Stimulated activated CD4-positive, alpha-beta T cell treated with anti-CD3 and anti-CD28 coated beads, Interleukin-15, amount 100 ng/mL, for 1 hour (primary cell): ENCODE data around the gene SLC7A6OS.

Source experiments
- DNase-seq, 2 donors: peaks; one replicate each; pipeline ENCODE4 v3.0.0-alpha.2; 2020; ENCODE audit warnings: low read depth in 1 of 2, low spot score in 1 of 2

Gene SLC7A6OS

GRCh38 chr16:68345351-68345810 lies 34.6 kb upstream of the SLC7A6OS start:
- DNase-seq, result no peak

- no peak for DNase-seq
Observed at GRCh38 chr16:68344252-68344651, 33.5 kb upstream of the SLC7A6OS start.

- DNase-seq, result no peak
Observed at GRCh38 chr16:68343137-68343536, 32.4 kb upstream of the SLC7A6OS start.

DNA sequence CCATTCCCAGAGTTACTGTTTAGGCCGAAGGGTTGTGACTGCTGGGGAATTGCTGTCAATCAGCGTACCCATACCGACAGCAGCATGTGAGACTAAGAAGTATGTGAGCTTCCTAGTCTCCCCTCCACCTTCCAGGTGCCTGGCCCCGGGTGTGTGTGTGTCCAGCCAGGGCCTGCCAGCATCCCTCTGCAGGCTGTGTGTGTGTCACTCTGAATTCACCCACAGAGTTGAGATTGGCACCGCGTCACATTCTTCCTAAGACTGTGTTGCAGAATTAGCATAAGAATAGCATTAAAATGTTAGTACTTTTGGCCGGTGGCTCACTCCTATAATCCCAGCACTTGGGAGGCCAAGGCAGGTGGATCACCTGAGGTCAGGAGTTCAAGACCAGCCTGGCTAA lies 31.9 kb upstream of the SLC7A6OS start:
- no peak for DNase-seq

DNA sequence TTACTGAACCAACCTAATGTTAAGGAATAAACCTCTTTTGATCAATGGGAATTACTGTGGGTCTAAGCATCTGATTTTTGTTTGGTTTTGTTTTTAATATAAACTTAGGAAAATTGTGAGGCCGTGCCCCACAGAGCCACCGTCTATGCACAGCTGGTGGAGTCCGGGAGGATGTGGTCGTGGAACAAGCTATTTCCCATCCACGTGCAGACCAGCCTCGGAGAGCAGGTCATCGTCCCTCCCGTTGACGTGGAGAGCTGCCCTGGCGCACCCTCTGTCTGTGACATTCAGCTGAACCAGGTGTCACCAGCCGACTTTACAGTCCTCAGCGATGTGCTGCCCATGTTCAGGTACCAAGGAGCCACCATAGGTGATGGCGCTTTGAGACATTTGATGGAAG lies 28.5 kb upstream of the SLC7A6OS start:
- DNase-seq, result no peak

DNA sequence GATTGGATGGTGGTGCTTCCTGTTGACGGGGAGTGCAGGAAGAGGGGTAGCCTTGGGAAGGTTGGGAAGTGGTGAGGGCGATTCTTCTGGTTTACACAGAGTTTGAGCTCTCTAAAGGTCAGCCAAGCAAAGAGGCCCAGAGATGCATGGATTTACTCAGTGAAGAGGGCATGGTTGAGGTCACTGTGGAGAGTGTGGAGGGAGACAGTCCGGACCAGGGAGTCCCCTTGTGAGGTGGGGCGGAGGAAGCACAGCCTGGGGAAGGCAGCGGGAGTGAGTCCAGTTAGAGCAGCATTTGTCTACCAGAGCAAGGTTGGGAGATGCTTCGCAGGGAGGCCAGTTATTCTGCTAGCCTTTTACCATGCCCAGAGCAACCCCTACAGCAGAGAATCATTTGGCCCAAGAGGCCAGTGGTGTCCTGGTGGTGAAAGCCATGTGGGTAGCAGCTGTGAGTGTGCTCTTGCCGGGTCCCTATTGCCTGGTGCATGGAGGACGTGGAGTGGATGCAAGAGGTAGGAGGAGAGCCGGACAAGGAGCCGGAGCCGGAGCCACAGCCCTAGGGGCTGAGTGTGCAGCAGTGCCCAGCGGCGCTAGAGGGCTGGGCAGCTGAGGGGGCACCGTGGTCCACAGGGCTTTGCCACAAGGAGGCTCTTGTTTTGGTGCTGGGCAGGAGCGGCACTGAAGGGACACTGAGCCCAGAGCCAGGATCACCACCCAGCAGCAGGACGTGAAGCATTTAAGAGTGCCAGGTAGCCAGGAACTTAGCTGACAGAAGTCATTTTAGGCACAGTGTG lies 27.8 kb upstream of the SLC7A6OS start:
- no peak for DNase-seq

GRCh38 chr16:68335175-68335574 lies 24.4 kb upstream of the SLC7A6OS start:
- DNase-seq, result no peak

GRCh38 chr16:68332411-68333121 lies 21.8 kb upstream of the SLC7A6OS start:
- no peak for DNase-seq

GRCh38 chr16:68331879-68332410 lies 21.2 kb upstream of the SLC7A6OS start:
- no peak for DNase-seq

GRCh38 chr16:68328860-68329390 lies 18.2 kb upstream of the SLC7A6OS start:
- DNase-seq, result no peak

DNA sequence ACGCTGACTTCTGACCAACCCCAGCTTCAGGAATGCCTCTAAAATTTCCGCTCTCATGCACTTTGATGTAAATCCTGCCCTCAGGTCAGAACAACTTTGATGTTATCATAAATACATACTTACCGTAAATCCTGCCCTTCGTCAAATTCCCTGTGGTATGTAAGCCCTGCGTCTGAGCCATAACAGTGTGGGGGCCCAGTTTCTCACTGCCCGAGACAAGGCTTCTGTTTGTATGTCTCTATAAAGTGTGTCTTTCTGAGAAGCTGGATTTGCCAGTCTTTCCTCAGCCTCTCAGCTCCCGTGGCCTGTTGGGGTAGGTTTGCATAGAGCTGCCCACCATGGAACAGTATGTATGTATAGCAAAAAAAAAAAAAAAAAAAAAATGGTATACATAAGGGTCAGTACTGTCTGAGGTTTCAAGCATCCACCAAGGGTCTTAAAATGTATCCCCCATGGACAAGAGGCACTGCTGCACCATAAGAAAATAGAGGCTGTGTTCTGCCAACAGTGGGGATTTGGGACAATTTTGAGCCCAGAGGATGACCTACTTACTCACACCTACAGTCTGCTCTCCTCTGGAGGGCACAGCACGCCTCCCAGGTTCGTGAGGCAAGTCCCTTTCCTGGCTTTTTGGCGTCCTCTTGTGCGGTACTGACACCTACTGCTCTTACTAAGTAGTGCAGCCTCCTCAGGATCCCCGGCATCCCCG lies 17.6 kb upstream of the SLC7A6OS start:
- DNase-seq, result peak; percentile 55 to 59

- DNase-seq, result no peak
Observed at GRCh38 chr16:68324780-68325357, 14.1 kb upstream of the SLC7A6OS start.

- DNase-seq, result no peak
Observed at GRCh38 chr16:68324336-68324735, 13.6 kb upstream of the SLC7A6OS start.

- DNase-seq, result no peak
Observed at GRCh38 chr16:68319185-68319908, 8.6 kb upstream of the SLC7A6OS start.

- no peak for DNase-seq
Observed at GRCh38 chr16:68313116-68313515, 2.4 kb upstream of the SLC7A6OS start.

DNA sequence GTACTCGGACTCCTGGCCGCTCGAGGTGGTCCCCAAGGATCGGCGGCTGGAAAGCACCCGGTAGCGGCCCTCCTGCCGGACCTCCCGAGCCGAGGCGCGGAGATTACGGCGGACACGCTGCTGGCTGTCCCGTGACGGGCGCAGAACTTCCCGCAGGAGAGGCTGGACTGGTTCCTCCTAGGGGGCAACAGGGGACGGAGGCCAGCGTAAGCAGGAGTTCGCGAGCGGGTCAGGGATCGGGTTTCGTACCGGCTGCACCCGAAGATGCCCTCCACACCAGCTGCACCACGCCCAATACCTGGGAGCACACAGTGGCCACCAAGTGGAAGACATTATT lies 341 bp downstream of the SLC7A6OS start:
- no peak for DNase-seq

DNA sequence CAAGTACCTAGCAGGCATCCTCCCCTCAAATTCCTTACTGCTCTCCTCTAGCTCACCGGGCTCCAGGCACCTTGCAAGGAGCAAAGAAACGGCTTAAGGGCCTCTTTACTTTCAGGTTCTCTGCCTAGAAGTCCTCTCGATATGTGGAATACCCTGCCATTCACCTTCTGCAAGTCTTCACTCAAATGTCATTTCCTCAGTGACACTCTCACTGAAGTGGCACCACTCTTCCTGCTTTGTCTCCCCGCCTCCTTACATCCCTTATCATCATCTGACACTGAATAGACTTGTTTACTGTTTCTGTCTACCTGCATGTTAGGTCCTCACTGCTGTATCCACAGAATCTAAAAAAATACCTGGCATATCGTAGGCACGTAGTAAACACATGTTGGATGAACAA lies 947 bp downstream of the SLC7A6OS start:
- no peak for DNase-seq

DNA sequence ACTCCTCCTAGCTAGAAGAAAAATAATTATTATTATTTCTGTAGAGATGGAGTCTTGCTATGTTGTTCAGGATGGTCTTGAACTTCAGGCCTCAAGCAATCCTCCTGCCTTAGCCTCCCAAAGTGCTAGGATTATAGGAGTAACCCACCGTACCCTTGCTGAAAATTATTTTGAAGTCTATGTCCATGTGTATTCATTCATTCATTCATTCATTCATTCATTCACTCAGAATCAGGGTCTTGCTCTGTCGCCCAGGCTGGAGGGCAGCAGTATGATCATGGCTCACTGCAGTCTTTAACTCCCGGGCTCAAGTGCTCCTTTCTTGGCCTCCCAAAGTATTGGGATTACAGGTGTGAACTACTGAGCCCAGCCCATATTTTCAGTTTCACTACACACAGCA lies 4.1 kb downstream of the SLC7A6OS start:
- no peak for DNase-seq

DNA sequence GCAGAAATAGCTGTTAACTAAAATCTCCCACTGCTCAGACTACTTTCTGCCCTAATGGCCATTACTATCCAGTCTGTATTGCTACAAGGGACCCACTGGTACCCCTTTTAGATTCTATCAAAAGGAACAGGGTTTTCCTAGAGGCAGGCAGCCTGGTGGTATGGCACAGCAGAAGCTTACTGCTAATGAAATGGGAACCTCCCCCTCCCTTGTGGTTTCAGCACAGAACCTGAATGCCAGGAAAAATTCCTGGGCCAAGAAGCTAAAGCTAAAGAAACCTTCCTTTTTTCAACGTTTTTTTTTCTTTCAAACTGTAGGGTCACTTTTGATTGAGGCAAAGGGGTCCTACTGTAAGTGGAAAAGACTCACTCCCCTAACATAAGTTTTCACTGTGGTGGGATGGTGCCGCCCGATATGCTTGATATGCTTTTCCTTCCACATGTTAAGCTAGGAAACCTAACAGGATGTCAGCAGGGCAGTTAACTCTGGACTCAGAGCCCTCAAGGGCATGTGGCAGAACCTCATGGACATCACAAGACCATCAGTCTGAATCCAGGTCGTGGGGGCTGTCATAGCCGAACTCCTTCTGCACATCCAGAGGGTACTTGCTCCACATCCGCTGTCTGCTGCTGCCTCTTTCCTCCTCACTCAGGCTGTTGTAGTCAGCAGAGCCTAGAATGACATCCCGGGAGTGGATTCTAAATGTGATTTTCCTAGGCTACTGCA lies 9.8 kb downstream of the SLC7A6OS start:
- no peak for DNase-seq
